Neural cell (in vitro differentiated cells): ENCODE measurements around the gene RFX5.

ENCODE experiments used
- CTCF ChIP-seq: fragments of 450-650 bp; IDR thresholded peaks from 2 replicates; pipeline ENCODE4 v1.5.1; 2014; ENCODE audit warnings: antibody characterized with exemption, mild to moderate bottlenecking, moderate library complexity; ENCODE audit not compliant: poor library complexity, severe bottlenecking
- EP300 ChIP-seq: fragments of 450-650 bp; conservative IDR thresholded peaks from 2 replicates; pipeline ENCODE4 v1.6.1; 2014; ENCODE audit warnings: antibody characterized with exemption, mild to moderate bottlenecking, moderate library complexity; ENCODE audit not compliant: poor library complexity, severe bottlenecking

GRCh38 chr1:151362308-151363155 is 15.5 kb upstream of the RFX5 start:
- TF ChIP-seq CTCF (no peak), EP300 (no peak)
